GM21737 (cell line): ENCODE results near the gene RCAN1.
"Not testable (repeated sequence)": the region's sequence is repeated elsewhere in the genome, so short reads cannot be mapped to it uniquely, and the experiment has no call there.

Source experiments
- ATAC-seq: cut with Tn5 transposase; IDR thresholded peaks from one replicate; pipeline ENCODE4 v1.9.1; 2021; ENCODE audit warnings: mild to moderate bottlenecking, moderate library complexity; ENCODE audit not compliant: unreplicated experiment

Gene RCAN1

GRCh38 chr21:34520281-34520680, 94.6 kb downstream of the RCAN1 start:
- ATAC-seq: no peak

- ATAC-seq: no peak
Measured at GRCh38 chr21:34519694-34520093, 95.2 kb downstream of the RCAN1 start.

- ATAC-seq: no peak
Measured at GRCh38 chr21:34519016-34519415, 95.9 kb downstream of the RCAN1 start.

GRCh38 chr21:34518301-34518700, 96.6 kb downstream of the RCAN1 start:
- no peak for ATAC-seq

GRCh38 chr21:34517491-34518245, 97.2 kb downstream of the RCAN1 start:
- ATAC-seq: no peak

GRCh38 chr21:34517039-34517438, 97.9 kb downstream of the RCAN1 start:
- no peak for ATAC-seq

- ATAC-seq: no peak
Measured at GRCh38 chr21:34514576-34515115, 100.3 kb downstream of the RCAN1 start.

GRCh38 chr21:34513129-34513675, 101.7 kb downstream of the RCAN1 start:
- ATAC-seq: no peak

- ATAC-seq: no peak
Measured at GRCh38 chr21:34511787-34512455, 103.0 kb downstream of the RCAN1 start, which contains the start of gene KCNE1. Gene KCNE1 (minus strand): TSS chr21:34512210. CDS start chr21:34449634, 62,576 bp downstream.

- ATAC-seq: no peak
Measured at GRCh38 chr21:34511181-34511580, 103.7 kb downstream of the RCAN1 start.

GRCh38 chr21:34510148-34511142, 104.5 kb downstream of the RCAN1 start:
- no peak for ATAC-seq

GRCh38 chr21:34509151-34509550, 105.8 kb downstream of the RCAN1 start:
- ATAC-seq: no peak

- no peak for ATAC-seq
Measured at GRCh38 chr21:34504595-34504994, 110.3 kb downstream of the RCAN1 start.

GRCh38 chr21:34502480-34503106, 112.3 kb downstream of the RCAN1 start:
- no peak for ATAC-seq

GRCh38 chr21:34501716-34502115, 113.2 kb downstream of the RCAN1 start:
- no peak for ATAC-seq

GRCh38 chr21:34500191-34500590, 114.7 kb downstream of the RCAN1 start:
- ATAC-seq: no peak

GRCh38 chr21:34499116-34499515, 115.8 kb downstream of the RCAN1 start:
- ATAC-seq: no peak

GRCh38 chr21:34498623-34499022, 116.3 kb downstream of the RCAN1 start:
- no peak for ATAC-seq

- not testable (repeated sequence) for ATAC-seq
Measured at GRCh38 chr21:34483854-34484253, 131.1 kb downstream of the RCAN1 start.

- ATAC-seq: not testable (repeated sequence)
Measured at GRCh38 chr21:34483435-34483834, 131.5 kb downstream of the RCAN1 start.
